Measurements from ENCODE around the gene GNB4.

Gene GNB4

GRCh38 chr3:179363332-179363731 is 87.9 kb downstream of the GNB4 start:
- in situ Hi-C loops (cut with HindIII; ENCODE audit: low pct_ligation_motif_present, low sequenced_read_pairs) = no loop called here

DNA sequence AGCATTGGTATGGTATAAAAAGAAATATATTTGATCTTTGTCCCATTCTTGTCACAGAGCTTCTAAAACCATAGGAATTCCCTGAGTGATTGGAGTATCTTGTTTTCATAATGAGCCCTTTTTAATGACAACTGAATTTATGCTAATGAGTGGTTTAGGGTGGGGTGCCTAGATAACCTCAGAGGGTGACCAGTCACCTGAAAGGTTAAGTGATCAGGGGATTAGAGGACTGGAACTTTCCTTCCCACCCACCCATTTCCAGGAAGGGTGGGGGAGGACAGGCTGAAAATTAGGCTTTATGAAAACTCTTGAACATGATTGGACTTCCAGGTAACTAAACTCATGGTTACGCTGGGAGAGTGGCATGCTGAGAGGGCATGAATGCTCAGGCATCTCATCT is 95.3 kb downstream of the GNB4 start:
- Histone ChIP-seq H3K27me3 (replicated peaks) (no peaks in the 10 kb centered on the region), H3K4me3 (ENCODE audit: low read depth, low read length) (no peak overlapping the region), H3K27ac (no peak overlapping the region), H3K36me3 (replicated peaks) (peaks cover 56% of the 10 kb centered on the region)
- DNase-seq = no peak
- TF ChIP-seq, protein P1, sequence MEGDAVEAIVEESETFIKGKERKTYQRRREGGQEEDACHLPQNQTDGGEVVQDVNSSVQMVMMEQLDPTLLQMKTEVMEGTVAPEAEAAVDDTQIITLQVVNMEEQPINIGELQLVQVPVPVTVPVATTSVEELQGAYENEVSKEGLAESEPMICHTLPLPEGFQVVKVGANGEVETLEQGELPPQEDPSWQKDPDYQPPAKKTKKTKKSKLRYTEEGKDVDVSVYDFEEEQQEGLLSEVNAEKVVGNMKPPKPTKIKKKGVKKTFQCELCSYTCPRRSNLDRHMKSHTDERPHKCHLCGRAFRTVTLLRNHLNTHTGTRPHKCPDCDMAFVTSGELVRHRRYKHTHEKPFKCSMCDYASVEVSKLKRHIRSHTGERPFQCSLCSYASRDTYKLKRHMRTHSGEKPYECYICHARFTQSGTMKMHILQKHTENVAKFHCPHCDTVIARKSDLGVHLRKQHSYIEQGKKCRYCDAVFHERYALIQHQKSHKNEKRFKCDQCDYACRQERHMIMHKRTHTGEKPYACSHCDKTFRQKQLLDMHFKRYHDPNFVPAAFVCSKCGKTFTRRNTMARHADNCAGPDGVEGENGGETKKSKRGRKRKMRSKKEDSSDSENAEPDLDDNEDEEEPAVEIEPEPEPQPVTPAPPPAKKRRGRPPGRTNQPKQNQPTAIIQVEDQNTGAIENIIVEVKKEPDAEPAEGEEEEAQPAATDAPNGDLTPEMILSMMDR (IDR thresholded peaks at IDR 0.05; ENCODE audit: low read depth, low read length, missing control alignments) = no peak
- in situ Hi-C loops (cut with HindIII; ENCODE audit: low pct_ligation_motif_present, low sequenced_read_pairs) = no loop called here

More at GRCh38 chr3:179363332-179363731, 87.9 kb downstream of the GNB4 start:
- no peak for DNase-seq
- Histone ChIP-seq H3K27me3 (replicated peaks) (no peaks in the 10 kb centered on the region), H3K27ac (no peak overlapping the region), H3K4me3 (ENCODE audit: low read depth, low read length) (no peak overlapping the region), H3K36me3 (replicated peaks) (peaks cover 28% of the 10 kb centered on the region)
- TF ChIP-seq, protein P1 (IDR thresholded peaks at IDR 0.05; ENCODE audit: low read depth, low read length, missing control alignments) = no peak

GRCh38 chr3:179348325-179349013 is 102.8 kb downstream of the GNB4 start:
- Histone ChIP-seq H3K27me3 (replicated peaks) (no peaks in the 10 kb centered on the region), H3K27ac (no peak overlapping the region), H3K36me3 (replicated peaks) (peaks cover 16% of the 10 kb centered on the region), H3K4me3 (ENCODE audit: low read depth, low read length) (peak overlapping the region; percentile 86)
- DNase-seq = no peak
- TF ChIP-seq, protein P1 (IDR thresholded peaks at IDR 0.05; ENCODE audit: low read depth, low read length, missing control alignments) = no peak
- in situ Hi-C loops (cut with HindIII; ENCODE audit: low pct_ligation_motif_present, low sequenced_read_pairs) = no loop called here

GRCh38 chr3:179347345-179348194 is 103.7 kb downstream of the GNB4 start, which contains the start of gene MFN1:
TSS of gene MFN1 (plus strand) at chr3:179347709. CDS start at chr3:179348852, 1,143 bp downstream.
- TF ChIP-seq, protein P1 (IDR thresholded peaks at IDR 0.05; ENCODE audit: low read depth, low read length, missing control alignments) = no peak

More at GRCh38 chr3:179347345-179348194, 103.7 kb downstream of the GNB4 start, which contains the start of gene MFN1:
- no peaks in the 10 kb centered on the region for H3K27me3 ChIP-seq (replicated peaks)
- H3K36me3 ChIP-seq (replicated peaks) = peaks cover 10% of the 10 kb centered on the region
- in situ Hi-C loops (cut with HindIII; ENCODE audit: low pct_ligation_motif_present, low sequenced_read_pairs) = no loop called here
- H3K27ac ChIP-seq = peak within 1 kb of the TSS; percentile 58
- peak; percentile 94 for DNase-seq
- H3K4me3 ChIP-seq (ENCODE audit: low read depth, low read length) = peak within 1 kb of the TSS; percentile 86
